Astrocyte (in vitro differentiated cells and primary cell): ENCODE data around the gene IL1R2.

Experiments used
- EZH2 ChIP-seq: IDR thresholded peaks from 2 replicates; pipeline ENCODE4 v1.6.1; 2012; ENCODE audit warnings: mild to moderate bottlenecking, low read length, inconsistent platforms; ENCODE audit not compliant: insufficient read depth
- TF ChIP-seq, protein P1 (sequence below): IDR thresholded peaks from 2 replicates; pipeline ENCODE4 v1.5.1; 2011; ENCODE audit warnings: low read depth, mild to moderate bottlenecking, inconsistent platforms, low read length, moderate library complexity; ENCODE audit not compliant: insufficient read depth

DNA sequence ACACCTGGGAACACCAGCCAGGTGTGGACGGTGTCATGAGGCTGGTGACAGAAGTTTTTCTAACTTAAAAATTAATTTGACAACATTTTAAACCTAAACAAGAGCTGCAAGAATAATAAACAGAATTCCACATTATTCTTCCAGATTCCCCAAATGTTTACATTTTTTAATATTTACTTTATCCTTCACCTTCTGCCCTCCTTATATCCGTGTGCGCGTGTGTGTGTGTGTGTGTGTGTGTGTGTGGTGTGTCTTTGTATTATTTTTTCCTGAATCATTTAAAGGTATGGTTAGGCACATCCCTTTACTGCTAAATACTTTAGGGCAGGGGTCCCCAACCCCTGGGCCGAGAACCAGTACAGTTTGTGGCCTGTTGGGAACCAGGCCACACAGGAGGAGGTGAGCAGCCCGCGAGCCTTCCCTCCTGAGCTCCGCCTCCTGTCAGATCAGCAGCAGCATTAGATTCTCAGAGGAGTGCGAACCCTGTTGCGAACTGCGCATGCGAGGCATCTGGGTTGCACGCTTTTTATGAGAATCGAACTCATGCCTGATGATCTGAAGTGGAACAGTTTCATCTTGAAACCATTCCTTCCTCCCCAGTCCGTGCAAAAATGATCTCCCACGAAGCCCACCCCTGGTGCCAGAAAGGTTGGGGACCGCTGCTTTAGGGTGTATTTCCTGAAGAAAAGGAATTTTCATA, 16.4 kb upstream of the IL1R2 start:
- TF ChIP-seq, protein P1, sequence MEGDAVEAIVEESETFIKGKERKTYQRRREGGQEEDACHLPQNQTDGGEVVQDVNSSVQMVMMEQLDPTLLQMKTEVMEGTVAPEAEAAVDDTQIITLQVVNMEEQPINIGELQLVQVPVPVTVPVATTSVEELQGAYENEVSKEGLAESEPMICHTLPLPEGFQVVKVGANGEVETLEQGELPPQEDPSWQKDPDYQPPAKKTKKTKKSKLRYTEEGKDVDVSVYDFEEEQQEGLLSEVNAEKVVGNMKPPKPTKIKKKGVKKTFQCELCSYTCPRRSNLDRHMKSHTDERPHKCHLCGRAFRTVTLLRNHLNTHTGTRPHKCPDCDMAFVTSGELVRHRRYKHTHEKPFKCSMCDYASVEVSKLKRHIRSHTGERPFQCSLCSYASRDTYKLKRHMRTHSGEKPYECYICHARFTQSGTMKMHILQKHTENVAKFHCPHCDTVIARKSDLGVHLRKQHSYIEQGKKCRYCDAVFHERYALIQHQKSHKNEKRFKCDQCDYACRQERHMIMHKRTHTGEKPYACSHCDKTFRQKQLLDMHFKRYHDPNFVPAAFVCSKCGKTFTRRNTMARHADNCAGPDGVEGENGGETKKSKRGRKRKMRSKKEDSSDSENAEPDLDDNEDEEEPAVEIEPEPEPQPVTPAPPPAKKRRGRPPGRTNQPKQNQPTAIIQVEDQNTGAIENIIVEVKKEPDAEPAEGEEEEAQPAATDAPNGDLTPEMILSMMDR = no peak
- TF ChIP-seq EZH2 = no peak
